Liver (tissue), 9 donors: ENCODE measurements around the gene PARD6B. TPM values are rescaled to one million over a fixed set of nuclear protein-coding genes. Genes with fewer than 3 reads are reported as not detected.

Experiments used
- DNase-seq: peaks from one replicate; pipeline ENCODE4 v3.0.0-alpha.2; 2017; ENCODE audit warnings: low spot score
- H3K27ac ChIP-seq, 2 donors: one replicate each; pipeline ENCODE4 v1.7.0; 2013; ENCODE audit warnings: inconsistent platforms in 2 of 2, low read length in 2 of 2, control low read depth in 1 of 2, low read depth in 1 of 2, mild to moderate bottlenecking in 1 of 2
- H3K27me3 ChIP-seq, 4 donors: one replicate each; pipeline versions ENCODE4 v1.6.1 to v1.7.0; 2013; ENCODE audit warnings: low read length in 3 of 4, inconsistent platforms in 1 of 4, mild to moderate bottlenecking in 1 of 4, moderate library complexity in 1 of 4; ENCODE audit not compliant: control insufficient read depth in 4 of 4, insufficient read depth in 4 of 4
- H3K36me3 ChIP-seq, 4 donors: one replicate each; pipeline versions ENCODE4 v1.6.1 to v1.7.0; 2013; ENCODE audit warnings: low read length in 3 of 4, mild to moderate bottlenecking in 3 of 4, low read depth in 1 of 4, moderate library complexity in 1 of 4; ENCODE audit not compliant: control insufficient read depth in 4 of 4, insufficient read depth in 3 of 4
- H3K4me1 ChIP-seq, 4 donors: one replicate each; pipeline versions ENCODE4 v1.6.1 to v1.7.0; 2013; ENCODE audit warnings: low read length in 3 of 4, mild to moderate bottlenecking in 3 of 4, moderate library complexity in 1 of 4; ENCODE audit not compliant: control insufficient read depth in 4 of 4, insufficient read depth in 4 of 4
- H3K4me3 ChIP-seq, 3 donors: one replicate each; pipeline versions ENCODE4 v1.6.1 to v1.7.0; 2013; ENCODE audit warnings: low read length in 3 of 3, control low read depth in 1 of 3, low read depth in 1 of 3, mild to moderate bottlenecking in 1 of 3
- H3K9ac ChIP-seq, 2 donors: one replicate each; pipeline ENCODE4 v1.7.0; 2013; ENCODE audit warnings: low read length in 2 of 2, mild to moderate bottlenecking in 2 of 2, moderate library complexity in 2 of 2, control low read depth in 1 of 2, low read depth in 1 of 2
- H3K9me3 ChIP-seq, 4 donors: one replicate each; pipeline versions ENCODE4 v1.6.1 to v1.7.0; 2013; ENCODE audit warnings: low read length in 3 of 4; ENCODE audit not compliant: control insufficient read depth in 4 of 4
- EGR1 ChIP-seq, 2 donors: IDR thresholded peaks; 2 replicates each; pipeline ENCODE4 v1.6.1; 2016 to 2018; ENCODE audit warnings: antibody characterized with exemption in 2 of 2, low read depth in 2 of 2
- FOXA1 ChIP-seq: IDR thresholded peaks from 2 replicates; pipeline ENCODE4 v1.6.1; 2016; ENCODE audit warnings: antibody characterized with exemption
- FOXA2 ChIP-seq: IDR thresholded peaks from 2 replicates; pipeline ENCODE4 v1.6.1; 2016; ENCODE audit warnings: antibody characterized with exemption
- HNF4A ChIP-seq, 2 donors: conservative IDR thresholded peaks; 2 replicates each; pipeline ENCODE4 v1.6.1; 2016; ENCODE audit warnings: antibody characterized with exemption in 2 of 2, mild to moderate bottlenecking in 2 of 2
- NR2F2 ChIP-seq: IDR thresholded peaks from 2 replicates; pipeline ENCODE4 v1.6.1; 2016; ENCODE audit warnings: antibody characterized with exemption
- RAD21 ChIP-seq, 2 donors: IDR thresholded peaks; 2 replicates each; pipeline ENCODE4 v1.6.1; 2016; ENCODE audit warnings: antibody characterized with exemption in 2 of 2, mild to moderate bottlenecking in 2 of 2
- RXRA ChIP-seq, 2 donors: IDR thresholded peaks; 2 replicates each; pipeline ENCODE4 v1.6.1; 2017 to 2018; ENCODE audit warnings: antibody characterized with exemption in 2 of 2, mild to moderate bottlenecking in 1 of 2
- SP1 ChIP-seq: IDR thresholded peaks from 2 replicates; pipeline ENCODE4 v1.6.1; 2018; ENCODE audit warnings: antibody characterized with exemption, mild to moderate bottlenecking
- TAF1 ChIP-seq: conservative IDR thresholded peaks from 2 replicates; pipeline ENCODE4 v1.6.1; 2016; ENCODE audit warnings: antibody characterized with exemption, mild to moderate bottlenecking
- YY1 ChIP-seq: IDR thresholded peaks from 2 replicates; pipeline ENCODE4 v1.6.1; 2016; ENCODE audit warnings: antibody characterized with exemption, mild to moderate bottlenecking
- WGBS: extraction: QIAGEN DNeasy Blood & Tissue Kit; methylation state at CpG from one replicate; pipeline ENCODE4 v1.1.7; 2013; 5-methylcytosine and 5-hydroxymethylcytosine counted together
- polyA plus RNA-seq, 2 donors: library from polyadenylated mRNA; stranded (reverse) in 1 of 2; unstranded in 1 of 2; fragments of 200-250 nt in 1 of 2; fragments of >200 nt in 1 of 2; fragmentation: Nextera tagmentation in 1 of 2; extraction: Ambion mirVana in 1 of 2; gene quantifications; one replicate each; pipeline versions ENCODE4 v1.2.1 to v1.2.3, GENCODE V29; 2013 to 2015
- total RNA-seq, 2 donors: library from RNA; depleted of rRNA; stranded (reverse); fragments of >200 nt; gene quantifications; one replicate each; pipeline ENCODE4 v1.2.3, GENCODE V29; 2014
- TF ChIP-seq, protein P1 (sequence below): fragments of 150-350 bp; IDR thresholded peaks from 2 replicates; pipeline ENCODE4 v1.5.1; 2017; ENCODE audit warnings: improper control_type of control experiment, low read depth, low read length; ENCODE audit not compliant: missing input control
- TF ChIP-seq, protein P2 (sequence below): IDR thresholded peaks from 2 replicates; pipeline ENCODE4 v1.6.1; 2016; ENCODE audit warnings: antibody characterized with exemption
- TF ChIP-seq, protein P3 (sequence below): IDR thresholded peaks from 2 replicates; pipeline ENCODE4 v1.6.1; 2016; ENCODE audit warnings: antibody characterized with exemption, mild to moderate bottlenecking
- TF ChIP-seq, protein P4 (sequence below): IDR thresholded peaks from 2 replicates; pipeline ENCODE4 v1.6.1; 2016; ENCODE audit warnings: antibody characterized with exemption
- TF ChIP-seq, protein P5 (sequence below): IDR thresholded peaks from 2 replicates; pipeline ENCODE4 v1.6.1; 2016; ENCODE audit warnings: antibody characterized with exemption
- donor health status: healthy.
- donor health status: healthy.
- donor health status: healthy.
- donor health status: healthy.
- donor health status: healthy.

PARD6B gene
- total and polyA plus RNA-seq, 4 donors: 1.2 to 8.8 (median 5.9) TPM

DNA sequence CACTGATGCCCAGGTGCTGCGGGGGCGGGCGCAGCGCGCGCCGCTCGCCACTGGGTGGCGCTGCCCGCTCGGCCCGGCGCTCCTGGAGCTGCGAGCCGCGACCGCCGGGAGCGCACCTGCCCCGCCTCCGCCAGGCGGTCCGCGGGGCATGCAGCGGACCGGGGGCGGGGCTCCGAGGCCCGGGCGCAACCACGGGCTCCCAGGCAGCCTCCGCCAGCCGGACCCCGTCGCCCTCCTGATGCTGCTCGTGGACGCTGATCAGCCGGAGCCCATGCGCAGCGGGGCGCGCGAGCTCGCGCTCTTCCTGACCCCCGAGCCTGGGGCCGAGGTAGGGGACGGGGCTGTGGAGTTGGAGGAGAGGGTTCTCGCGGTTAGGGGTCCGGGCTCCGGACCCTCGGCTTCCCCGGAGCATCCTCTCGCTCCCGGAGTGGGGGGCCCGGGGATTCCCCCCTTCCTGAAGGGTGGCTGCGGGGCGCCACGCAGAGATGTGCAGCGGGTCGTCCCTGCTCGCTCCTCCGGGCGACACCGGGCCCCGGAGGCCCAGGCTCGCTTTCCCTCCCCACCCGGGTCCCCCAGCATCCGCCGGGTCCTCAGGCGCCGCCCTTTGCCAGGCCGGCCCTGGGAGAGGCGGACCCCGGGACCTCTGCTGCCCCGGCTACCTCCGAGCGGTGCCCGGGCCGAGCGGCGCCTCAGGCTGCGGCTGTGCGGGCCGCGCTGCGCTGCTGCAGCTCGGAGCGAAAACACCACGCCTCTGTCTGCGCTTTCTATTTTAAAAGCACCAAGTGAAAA, 63.7 kb downstream of the PARD6B start, which contains the start of gene BCAS4:
TSS of gene BCAS4 (plus strand) at position 216 of the 789 bp plus-strand sequence. CDS start at position 239, 23 bp downstream.
- WGBS: under 1% methylated on average over 92 of the region's 92 CpGs
- Histone ChIP-seq H3K27ac (peak within 1 kb of the TSS in 1 of 2 donors; percentile 20), H3K27me3 (no peaks in the 10 kb centered on the region), H3K36me3 (no peaks in the 10 kb centered on the region), H3K4me1 (peaks cover 4 to 16% (median 14%) of the 10 kb centered on the region in 4 donors), H3K9ac (peak within 1 kb of the TSS; percentile 37 to 53), H3K4me3 (peak within 1 kb of the TSS; percentile 67 to 89 (median 77)), H3K9me3 (no peaks in the 10 kb centered on the region)
- DNase-seq: peak; percentile 83
- TF ChIP-seq RXRA (IDR thresholded peaks at IDR 0.05) (no peak), RAD21 (IDR thresholded peaks at IDR 0.05) (peak; percentile 44 to 64), HNF4A (conservative IDR thresholded peaks at IDR 0.05) (no peak), SP1 (no peak), FOXA2 (no peak), EGR1 (IDR thresholded peaks at IDR 0.05; ENCODE audit: low read depth in 2 of 2) (peak; percentile 82 to 94), YY1 (no peak)
- TF ChIP-seq, protein P1, sequence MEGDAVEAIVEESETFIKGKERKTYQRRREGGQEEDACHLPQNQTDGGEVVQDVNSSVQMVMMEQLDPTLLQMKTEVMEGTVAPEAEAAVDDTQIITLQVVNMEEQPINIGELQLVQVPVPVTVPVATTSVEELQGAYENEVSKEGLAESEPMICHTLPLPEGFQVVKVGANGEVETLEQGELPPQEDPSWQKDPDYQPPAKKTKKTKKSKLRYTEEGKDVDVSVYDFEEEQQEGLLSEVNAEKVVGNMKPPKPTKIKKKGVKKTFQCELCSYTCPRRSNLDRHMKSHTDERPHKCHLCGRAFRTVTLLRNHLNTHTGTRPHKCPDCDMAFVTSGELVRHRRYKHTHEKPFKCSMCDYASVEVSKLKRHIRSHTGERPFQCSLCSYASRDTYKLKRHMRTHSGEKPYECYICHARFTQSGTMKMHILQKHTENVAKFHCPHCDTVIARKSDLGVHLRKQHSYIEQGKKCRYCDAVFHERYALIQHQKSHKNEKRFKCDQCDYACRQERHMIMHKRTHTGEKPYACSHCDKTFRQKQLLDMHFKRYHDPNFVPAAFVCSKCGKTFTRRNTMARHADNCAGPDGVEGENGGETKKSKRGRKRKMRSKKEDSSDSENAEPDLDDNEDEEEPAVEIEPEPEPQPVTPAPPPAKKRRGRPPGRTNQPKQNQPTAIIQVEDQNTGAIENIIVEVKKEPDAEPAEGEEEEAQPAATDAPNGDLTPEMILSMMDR: peak; percentile 99
- TF ChIP-seq, protein P2, sequence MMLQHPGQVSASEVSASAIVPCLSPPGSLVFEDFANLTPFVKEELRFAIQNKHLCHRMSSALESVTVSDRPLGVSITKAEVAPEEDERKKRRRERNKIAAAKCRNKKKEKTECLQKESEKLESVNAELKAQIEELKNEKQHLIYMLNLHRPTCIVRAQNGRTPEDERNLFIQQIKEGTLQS: no peak
- TF ChIP-seq, protein P3, sequence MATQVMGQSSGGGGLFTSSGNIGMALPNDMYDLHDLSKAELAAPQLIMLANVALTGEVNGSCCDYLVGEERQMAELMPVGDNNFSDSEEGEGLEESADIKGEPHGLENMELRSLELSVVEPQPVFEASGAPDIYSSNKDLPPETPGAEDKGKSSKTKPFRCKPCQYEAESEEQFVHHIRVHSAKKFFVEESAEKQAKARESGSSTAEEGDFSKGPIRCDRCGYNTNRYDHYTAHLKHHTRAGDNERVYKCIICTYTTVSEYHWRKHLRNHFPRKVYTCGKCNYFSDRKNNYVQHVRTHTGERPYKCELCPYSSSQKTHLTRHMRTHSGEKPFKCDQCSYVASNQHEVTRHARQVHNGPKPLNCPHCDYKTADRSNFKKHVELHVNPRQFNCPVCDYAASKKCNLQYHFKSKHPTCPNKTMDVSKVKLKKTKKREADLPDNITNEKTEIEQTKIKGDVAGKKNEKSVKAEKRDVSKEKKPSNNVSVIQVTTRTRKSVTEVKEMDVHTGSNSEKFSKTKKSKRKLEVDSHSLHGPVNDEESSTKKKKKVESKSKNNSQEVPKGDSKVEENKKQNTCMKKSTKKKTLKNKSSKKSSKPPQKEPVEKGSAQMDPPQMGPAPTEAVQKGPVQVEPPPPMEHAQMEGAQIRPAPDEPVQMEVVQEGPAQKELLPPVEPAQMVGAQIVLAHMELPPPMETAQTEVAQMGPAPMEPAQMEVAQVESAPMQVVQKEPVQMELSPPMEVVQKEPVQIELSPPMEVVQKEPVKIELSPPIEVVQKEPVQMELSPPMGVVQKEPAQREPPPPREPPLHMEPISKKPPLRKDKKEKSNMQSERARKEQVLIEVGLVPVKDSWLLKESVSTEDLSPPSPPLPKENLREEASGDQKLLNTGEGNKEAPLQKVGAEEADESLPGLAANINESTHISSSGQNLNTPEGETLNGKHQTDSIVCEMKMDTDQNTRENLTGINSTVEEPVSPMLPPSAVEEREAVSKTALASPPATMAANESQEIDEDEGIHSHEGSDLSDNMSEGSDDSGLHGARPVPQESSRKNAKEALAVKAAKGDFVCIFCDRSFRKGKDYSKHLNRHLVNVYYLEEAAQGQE: no peak
- TF ChIP-seq, protein P4, sequence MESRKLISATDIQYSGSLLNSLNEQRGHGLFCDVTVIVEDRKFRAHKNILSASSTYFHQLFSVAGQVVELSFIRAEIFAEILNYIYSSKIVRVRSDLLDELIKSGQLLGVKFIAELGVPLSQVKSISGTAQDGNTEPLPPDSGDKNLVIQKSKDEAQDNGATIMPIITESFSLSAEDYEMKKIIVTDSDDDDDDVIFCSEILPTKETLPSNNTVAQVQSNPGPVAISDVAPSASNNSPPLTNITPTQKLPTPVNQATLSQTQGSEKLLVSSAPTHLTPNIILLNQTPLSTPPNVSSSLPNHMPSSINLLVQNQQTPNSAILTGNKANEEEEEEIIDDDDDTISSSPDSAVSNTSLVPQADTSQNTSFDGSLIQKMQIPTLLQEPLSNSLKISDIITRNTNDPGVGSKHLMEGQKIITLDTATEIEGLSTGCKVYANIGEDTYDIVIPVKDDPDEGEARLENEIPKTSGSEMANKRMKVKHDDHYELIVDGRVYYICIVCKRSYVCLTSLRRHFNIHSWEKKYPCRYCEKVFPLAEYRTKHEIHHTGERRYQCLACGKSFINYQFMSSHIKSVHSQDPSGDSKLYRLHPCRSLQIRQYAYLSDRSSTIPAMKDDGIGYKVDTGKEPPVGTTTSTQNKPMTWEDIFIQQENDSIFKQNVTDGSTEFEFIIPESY: no peak

DNA sequence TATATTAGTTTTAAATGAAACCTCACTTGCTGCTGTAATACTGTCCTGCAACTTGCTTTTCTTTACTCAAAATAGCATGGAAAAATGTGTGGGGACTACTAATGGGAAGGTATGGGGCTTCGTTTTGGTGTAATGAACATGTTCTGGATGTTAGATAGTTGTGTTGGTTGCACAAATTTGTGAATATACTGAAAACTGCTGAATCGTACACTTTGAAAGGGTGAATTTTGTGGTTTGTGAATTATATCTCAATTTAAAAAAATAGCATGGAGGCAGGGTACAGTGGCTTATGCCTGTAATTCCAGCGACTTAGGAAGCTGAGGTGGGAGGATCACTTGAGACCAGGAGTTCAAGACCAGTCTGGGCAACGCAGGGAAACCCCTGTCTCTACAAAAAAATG, 65.8 kb downstream of the PARD6B start:
- Histone ChIP-seq H3K9ac (no peak overlapping the region), H3K27me3 (no peaks in the 10 kb centered on the region), H3K4me3 (no peak overlapping the region), H3K36me3 (no peaks in the 10 kb centered on the region), H3K4me1 (peaks cover 4 to 14% (median 12%) of the 10 kb centered on the region in 4 donors), H3K9me3 (no peaks in the 10 kb centered on the region), H3K27ac (no peak overlapping the region)
- WGBS: 95% methylated on average over 4 of the region's 4 CpGs
- TF ChIP-seq SP1: no peak
- TF ChIP-seq, protein P3: no peak
- TF ChIP-seq NR2F2: no peak
- TF ChIP-seq EGR1 (IDR thresholded peaks at IDR 0.05; ENCODE audit: low read depth in 2 of 2): no peak
- no peak for TF ChIP-seq FOXA2
- no peak for TF ChIP-seq FOXA1
- TF ChIP-seq TAF1: no peak
- TF ChIP-seq, protein P5, sequence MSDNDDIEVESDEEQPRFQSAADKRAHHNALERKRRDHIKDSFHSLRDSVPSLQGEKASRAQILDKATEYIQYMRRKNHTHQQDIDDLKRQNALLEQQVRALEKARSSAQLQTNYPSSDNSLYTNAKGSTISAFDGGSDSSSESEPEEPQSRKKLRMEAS: no peak
- TF ChIP-seq, protein P2: no peak
- DNase-seq: no peak
